Stimulated activated naive CD4-positive, alpha-beta T cell (primary cell): ENCODE results near the gene FTL.

Source experiments
- DNase-seq, 6 experiments: peaks; one replicate each; lab custom pipeline; 2025; lab: John Stamatoyannopoulos, UW

FTL gene

GRCh38 chr19:48991873-48992580 is 26.9 kb downstream of the FTL start:
- no peak for DNase-seq

- DNase-seq = no peak
Measured at GRCh38 chr19:48992581-48993174, 27.6 kb downstream of the FTL start.

GRCh38 chr19:48993175-48994034 is 28.3 kb downstream of the FTL start, which contains the start of the genes GYS1 and RUVBL2:
Gene GYS1 (minus strand): TSS chr19:48993309. CDS start chr19:48993112, 197 bp downstream.
Gene RUVBL2 (plus strand): TSS chr19:48993887. CDS start chr19:48993912, 25 bp downstream.
- DNase-seq = peak; percentile 98 to 100 (median 99)

GRCh38 chr19:48994035-48994386 is 28.9 kb downstream of the FTL start:
- no peak for DNase-seq

GRCh38 chr19:48997972-48998371 is 32.9 kb downstream of the FTL start:
- peak in 3 of 6 experiments; percentile 10 to 29 (median 15) for DNase-seq

- peak; percentile 29 to 65 (median 46) for DNase-seq
Measured at GRCh38 chr19:48999481-49000325, 34.6 kb downstream of the FTL start.

GRCh38 chr19:49004133-49004532 is 39.0 kb downstream of the FTL start:
- no peak for DNase-seq

GRCh38 chr19:49004964-49005614 is 40.0 kb downstream of the FTL start:
- no peak for DNase-seq

- DNase-seq = no peak
Measured at GRCh38 chr19:49006905-49007304, 41.8 kb downstream of the FTL start.

GRCh38 chr19:49009828-49010227 is 44.7 kb downstream of the FTL start:
- DNase-seq = no peak

GRCh38 chr19:49010453-49010852 is 45.3 kb downstream of the FTL start:
- no peak for DNase-seq

- DNase-seq = no peak
Measured at GRCh38 chr19:49011194-49011593, 46.1 kb downstream of the FTL start.

- DNase-seq = no peak
Measured at GRCh38 chr19:49014123-49014869, 49.2 kb downstream of the FTL start.

GRCh38 chr19:49014870-49015255 is 49.8 kb downstream of the FTL start:
- no peak for DNase-seq

GRCh38 chr19:49016067-49016839 is 51.1 kb downstream of the FTL start:
- DNase-seq = no peak
